ENCODE data around the gene ST6GALNAC2.

Gene ST6GALNAC2

DNA sequence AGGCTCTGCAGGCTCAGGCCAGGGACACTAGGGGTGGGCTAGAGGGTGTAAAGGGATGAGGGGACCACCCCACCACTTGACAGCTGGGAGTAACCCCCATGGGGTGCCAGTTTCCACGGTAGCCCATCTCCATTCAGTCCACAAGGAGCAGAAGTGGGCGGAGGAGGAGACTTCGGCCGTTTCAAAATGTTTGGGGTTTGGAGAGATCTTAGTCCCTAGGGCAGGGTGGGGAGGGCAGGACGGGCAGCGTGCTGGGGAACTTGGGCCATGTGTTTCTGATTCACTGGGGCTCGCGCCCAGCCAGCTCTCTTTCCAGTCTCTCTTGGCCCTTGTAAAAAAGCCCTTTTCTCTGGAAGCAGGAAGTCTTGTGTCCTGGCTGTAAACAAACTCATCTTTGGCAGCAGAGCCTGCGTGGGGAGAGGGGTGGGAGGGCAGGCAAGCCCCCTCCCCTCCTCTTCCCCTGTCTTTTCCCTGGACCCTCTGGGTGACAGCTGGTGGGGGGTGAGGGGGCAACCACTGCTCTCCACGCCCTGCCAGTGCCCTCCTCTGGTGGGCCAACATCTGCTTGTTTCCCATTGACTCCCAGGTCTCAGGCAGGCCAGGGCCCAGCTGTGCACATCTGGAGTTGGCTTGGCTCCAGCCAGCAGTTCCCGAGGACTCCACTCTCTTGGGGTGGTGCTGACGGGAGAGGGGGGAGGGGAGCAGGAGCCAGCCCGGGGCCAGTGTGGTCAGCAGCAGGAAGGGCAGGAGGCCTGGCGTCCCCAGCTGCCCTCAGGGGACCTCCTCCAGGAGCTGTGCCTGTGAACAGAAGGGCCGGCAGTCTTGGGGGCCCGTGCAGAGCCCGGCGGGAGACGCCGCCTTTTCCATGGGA lies 56.2 kb downstream of the ST6GALNAC2 start:
- ChIA-PET POLR2A (interaction anchor here (0.5 to 1.0 kb wide), 6 partner anchors 11 to 674 kb away, joined by 3 to 6 read pairs (median 6); partner anchors contain the start of gene WBP2), CTCF (interaction anchor here (0.6 to 2.4 kb wide), 11 partner anchors 12 to 187 kb away, joined by 3 to 21 read pairs (median 3); no protein-coding TSS in a partner anchor)
- Histone ChIP-seq H3K27ac (ENCODE audit: extremely low read depth, low read depth, low read length) (peak overlapping the region; percentile 71), H3K4me3 (ENCODE audit: low read depth, low read length) (no peak overlapping the region), H3K9me3 (ENCODE audit: control insufficient read depth, insufficient read depth, low read depth, low read length) (no peaks in the 10 kb centered on the region), H3K36me3 (ENCODE audit: control insufficient read depth in 2 of 2, insufficient read depth in 1 of 2, low read length in 2 of 2) (no peaks in the 10 kb centered on the region), H3K4me1 (ENCODE audit: control insufficient read depth, insufficient read depth, low read length) (peaks cover 19% of the 10 kb centered on the region)
- TF ChIP-seq ZNF19 (tag by site-specific recombination; IDR thresholded peaks at IDR 0.05; ENCODE audit: low read depth): no peak
- TF ChIP-seq ZNF624 (tag by site-specific recombination; IDR thresholded peaks at IDR 0.05): no peak
- TF ChIP-seq ZNF785 (tag by site-specific recombination; IDR thresholded peaks at IDR 0.05): no peak
- no peak for TF ChIP-seq ZNF704 (tag by site-specific recombination; IDR thresholded peaks at IDR 0.05)
- no peak for TF ChIP-seq ZNF580 (tag by site-specific recombination; IDR thresholded peaks at IDR 0.05)
- no peak for TF ChIP-seq ZNF670 (tag by site-specific recombination; IDR thresholded peaks at IDR 0.05; ENCODE audit: low read depth)
- TF ChIP-seq SP7 (tag by site-specific recombination; IDR thresholded peaks at IDR 0.05): no peak
- TF ChIP-seq ZNF560 (tag by site-specific recombination; IDR thresholded peaks at IDR 0.05; ENCODE audit: borderline replicate concordance): no peak
- no peak for TF ChIP-seq ZBTB10 (tag by site-specific recombination; IDR thresholded peaks at IDR 0.05)
- no peak for TF ChIP-seq REPIN1 (tag by site-specific recombination; IDR thresholded peaks at IDR 0.05; ENCODE audit: low read depth)
- TF ChIP-seq INSM2 (tag by site-specific recombination; IDR thresholded peaks at IDR 0.05): no peak
- TF ChIP-seq PBX3 (CRISPR knock-in tag; IDR thresholded peaks at IDR 0.05): no peak
- TF ChIP-seq ZNF23 (tag by site-specific recombination; IDR thresholded peaks at IDR 0.05; ENCODE audit: borderline replicate concordance): no peak
- TF ChIP-seq, protein P1, sequence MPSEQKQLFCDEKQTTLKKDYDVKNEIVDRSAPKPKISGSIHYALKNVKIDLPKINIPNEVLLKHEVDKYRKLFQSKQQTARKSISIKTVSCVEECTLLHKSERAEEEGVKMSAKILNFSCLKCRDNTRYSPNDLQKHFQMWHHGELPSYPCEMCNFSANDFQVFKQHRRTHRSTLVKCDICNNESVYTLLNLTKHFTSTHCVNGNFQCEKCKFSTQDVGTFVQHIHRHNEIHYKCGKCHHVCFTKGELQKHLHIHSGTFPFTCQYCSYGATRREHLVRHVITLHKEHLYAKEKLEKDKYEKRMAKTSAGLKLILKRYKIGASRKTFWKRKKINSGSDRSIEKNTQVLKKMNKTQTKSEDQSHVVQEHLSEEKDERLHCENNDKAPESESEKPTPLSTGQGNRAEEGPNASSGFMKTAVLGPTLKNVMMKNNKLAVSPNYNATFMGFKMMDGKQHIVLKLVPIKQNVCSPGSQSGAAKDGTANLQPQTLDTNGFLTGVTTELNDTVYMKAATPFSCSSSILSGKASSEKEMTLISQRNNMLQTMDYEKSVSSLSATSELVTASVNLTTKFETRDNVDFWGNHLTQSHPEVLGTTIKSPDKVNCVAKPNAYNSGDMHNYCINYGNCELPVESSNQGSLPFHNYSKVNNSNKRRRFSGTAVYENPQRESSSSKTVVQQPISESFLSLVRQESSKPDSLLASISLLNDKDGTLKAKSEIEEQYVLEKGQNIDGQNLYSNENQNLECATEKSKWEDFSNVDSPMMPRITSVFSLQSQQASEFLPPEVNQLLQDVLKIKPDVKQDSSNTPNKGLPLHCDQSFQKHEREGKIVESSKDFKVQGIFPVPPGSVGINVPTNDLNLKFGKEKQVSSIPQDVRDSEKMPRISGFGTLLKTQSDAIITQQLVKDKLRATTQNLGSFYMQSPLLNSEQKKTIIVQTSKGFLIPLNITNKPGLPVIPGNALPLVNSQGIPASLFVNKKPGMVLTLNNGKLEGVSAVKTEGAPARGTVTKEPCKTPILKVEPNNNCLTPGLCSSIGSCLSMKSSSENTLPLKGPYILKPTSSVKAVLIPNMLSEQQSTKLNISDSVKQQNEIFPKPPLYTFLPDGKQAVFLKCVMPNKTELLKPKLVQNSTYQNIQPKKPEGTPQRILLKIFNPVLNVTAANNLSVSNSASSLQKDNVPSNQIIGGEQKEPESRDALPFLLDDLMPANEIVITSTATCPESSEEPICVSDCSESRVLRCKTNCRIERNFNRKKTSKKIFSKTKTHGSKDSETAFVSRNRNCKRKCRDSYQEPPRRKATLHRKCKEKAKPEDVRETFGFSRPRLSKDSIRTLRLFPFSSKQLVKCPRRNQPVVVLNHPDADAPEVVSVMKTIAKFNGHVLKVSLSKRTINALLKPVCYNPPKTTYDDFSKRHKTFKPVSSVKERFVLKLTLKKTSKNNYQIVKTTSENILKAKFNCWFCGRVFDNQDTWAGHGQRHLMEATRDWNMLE (tag by site-specific recombination; conservative IDR thresholded peaks at IDR 0.05; ENCODE audit: low read depth): no peak
- no peak for TF ChIP-seq RBAK (tag by site-specific recombination; IDR thresholded peaks at IDR 0.05)
- TF ChIP-seq, protein P2, sequence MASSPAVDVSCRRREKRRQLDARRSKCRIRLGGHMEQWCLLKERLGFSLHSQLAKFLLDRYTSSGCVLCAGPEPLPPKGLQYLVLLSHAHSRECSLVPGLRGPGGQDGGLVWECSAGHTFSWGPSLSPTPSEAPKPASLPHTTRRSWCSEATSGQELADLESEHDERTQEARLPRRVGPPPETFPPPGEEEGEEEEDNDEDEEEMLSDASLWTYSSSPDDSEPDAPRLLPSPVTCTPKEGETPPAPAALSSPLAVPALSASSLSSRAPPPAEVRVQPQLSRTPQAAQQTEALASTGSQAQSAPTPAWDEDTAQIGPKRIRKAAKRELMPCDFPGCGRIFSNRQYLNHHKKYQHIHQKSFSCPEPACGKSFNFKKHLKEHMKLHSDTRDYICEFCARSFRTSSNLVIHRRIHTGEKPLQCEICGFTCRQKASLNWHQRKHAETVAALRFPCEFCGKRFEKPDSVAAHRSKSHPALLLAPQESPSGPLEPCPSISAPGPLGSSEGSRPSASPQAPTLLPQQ (tag by site-specific recombination; IDR thresholded peaks at IDR 0.05): no peak
- no peak for TF ChIP-seq SETDB1 (IDR thresholded peaks at IDR 0.05; ENCODE audit: insufficient read length, low read length)
- no peak for TF ChIP-seq ZNF274 (IDR thresholded peaks at IDR 0.05; ENCODE audit: low read length)
- TF ChIP-seq ZNF274 (tag by site-specific recombination; IDR thresholded peaks at IDR 0.05; ENCODE audit: borderline replicate concordance): no peak
- TF ChIP-seq ZNF623 (tag by site-specific recombination; IDR thresholded peaks at IDR 0.05): no peak
- no peak for TF ChIP-seq ZNF792 (tag by site-specific recombination; IDR thresholded peaks at IDR 0.05)
- no peak for TF ChIP-seq ZNF350 (tag by site-specific recombination; IDR thresholded peaks at IDR 0.05)
- no peak for TF ChIP-seq TCF7L2 (IDR thresholded peaks at IDR 0.05; ENCODE audit: borderline replicate concordance, low read depth, low read length)
